HepG2 (cell line): Measurements from ENCODE around the gene CASKIN2. TPM values are rescaled to one million over a fixed set of nuclear protein-coding genes. Genes with fewer than 3 reads are reported as not detected.
A peak's percentile ranks its signal among the peaks of the same experiment; 100 is the strongest.

Source experiments
- ADNP ChIP-seq: sonication (generic); formaldehyde crosslinking; IDR thresholded peaks from 2 replicates; pipeline ENCODE4 v1.4.0; 2020; ENCODE audit warnings: missing genetic modification reagents
- CBX2 ChIP-seq, 2 experiments: fragments of 200-600 bp in 1 of 2; sonication (generic); formaldehyde crosslinking in 1 of 2; IDR thresholded peaks; 2 replicates each; pipeline versions ENCODE4 v1.7.0 to v1.8.1; 2018 to 2022; ENCODE audit warnings: low read depth in 2 of 2, low read length in 1 of 2, mild to moderate bottlenecking in 1 of 2, missing genetic modification reagents in 1 of 2
- HNRNPL ChIP-seq: fragments of 200-400 bp; formaldehyde crosslinking; IDR thresholded peaks from 2 replicates; pipeline ENCODE4 v1.6.1; 2017; ENCODE audit warnings: mild to moderate bottlenecking, low read depth, low read length
- IKZF4 ChIP-seq: sonication (generic); formaldehyde crosslinking; IDR thresholded peaks from 2 replicates; pipeline ENCODE4 v1.5.1; 2020; ENCODE audit warnings: borderline replicate concordance, mild to moderate bottlenecking, low read depth, missing genetic modification reagents; ENCODE audit errors: not compliant biosample characterization
- NR2F6 ChIP-seq, 2 experiments: IDR thresholded peaks; 2 replicates each; pipeline ENCODE4 v1.6.1; 2016; ENCODE audit warnings: antibody characterized with exemption in 1 of 2, mild to moderate bottlenecking in 1 of 2
- PHB2 ChIP-seq: fragments of 450-650 bp; IDR thresholded peaks from 2 replicates; pipeline ENCODE4 v1.6.1; 2018; ENCODE audit not compliant: partially characterized antibody
- RXRB ChIP-seq: IDR thresholded peaks from 2 replicates; pipeline ENCODE4 v1.6.1; 2016; ENCODE audit warnings: borderline replicate concordance, missing genetic modification reagents, missing compliant biosample characterization
- SALL1 ChIP-seq: sonication (generic); formaldehyde crosslinking; IDR thresholded peaks from 2 replicates; pipeline ENCODE4 v1.8.0; 2022; ENCODE audit warnings: mild to moderate bottlenecking, missing genetic modification reagents
- SIX1 ChIP-seq: sonication (generic); formaldehyde crosslinking; IDR thresholded peaks from 2 replicates; pipeline ENCODE4 v1.4.0; 2020; ENCODE audit warnings: missing genetic modification reagents, borderline replicate concordance
- ZBTB38 ChIP-seq: sonication (generic); formaldehyde crosslinking; IDR thresholded peaks from 2 replicates; pipeline ENCODE4 v1.5.1; 2020; ENCODE audit warnings: mild to moderate bottlenecking, missing genetic modification reagents
- ZNF225 ChIP-seq: sonication (generic); formaldehyde crosslinking; IDR thresholded peaks from 2 replicates; pipeline ENCODE4 v1.4.0; 2020; ENCODE audit warnings: mild to moderate bottlenecking, missing genetic modification reagents
- ZNF264 ChIP-seq: sonication (generic); formaldehyde crosslinking; IDR thresholded peaks from 2 replicates; pipeline ENCODE4 v1.4.0; 2020; ENCODE audit warnings: missing genetic modification reagents
- ZNF3 ChIP-seq: IDR thresholded peaks from 2 replicates; pipeline ENCODE4 v1.7.0; 2017; ENCODE audit warnings: inconsistent platforms
- polyA plus RNA-seq, 8 experiments: library from polyadenylated mRNA; depleted of rRNA in 3 of 8; stranded (reverse) in 7 of 8; unstranded in 1 of 8; fragments of >200 nt; fragmentation: Illumina TruSeq in 4 of 8; extraction: Trizol in 4 of 8; gene quantifications; 2 replicates each; pipeline versions ENCODE4 v1.2.1 to v1.2.3, GENCODE V29; 2011 to 2016; ENCODE audit warnings: low read depth in 4 of 8, missing spikeins in 1 of 8, mixed read lengths in 1 of 8; ENCODE audit not compliant: insufficient read depth in 1 of 8
- total RNA-seq, 5 experiments: library from RNA; depleted of rRNA; stranded (reverse); fragments of >200 nt; fragmentation: Illumina TruSeq; extraction: Trizol; gene quantifications; 2 replicates each; pipeline ENCODE4 v1.2.3, GENCODE V29; 2016; ENCODE audit warnings: low read depth in 1 of 5
- TF ChIP-seq, protein P1 (sequence below): sonication (generic); formaldehyde crosslinking; IDR thresholded peaks from 2 replicates; pipeline ENCODE4 v1.4.0; 2020; ENCODE audit warnings: mild to moderate bottlenecking, missing genetic modification reagents
- TF ChIP-seq, protein P2 (sequence below): sonication (generic); formaldehyde crosslinking; IDR thresholded peaks from 2 replicates; pipeline ENCODE4 v1.4.0; 2020; ENCODE audit warnings: mild to moderate bottlenecking, missing genetic modification reagents
- TF ChIP-seq, protein P3 (sequence below): sonication (generic); formaldehyde crosslinking; IDR thresholded peaks from 2 replicates; pipeline ENCODE4 v1.8.1; 2022; ENCODE audit warnings: low read depth, mild to moderate bottlenecking, missing genetic modification reagents
- TF ChIP-seq, protein P4 (sequence below): IDR thresholded peaks from 2 replicates; pipeline ENCODE4 v1.6.1; 2016
- TF ChIP-seq, protein P5 (sequence below): sonication (generic); formaldehyde crosslinking; IDR thresholded peaks from 2 replicates; pipeline ENCODE4 v1.4.0; 2020; ENCODE audit warnings: missing genetic modification reagents, low read depth, mild to moderate bottlenecking, borderline replicate concordance
- TF ChIP-seq, protein P6 (sequence below): IDR thresholded peaks from 2 replicates; pipeline ENCODE4 v1.6.1; 2016; ENCODE audit warnings: mild to moderate bottlenecking, missing biosample characterization, missing genetic modification reagents
- TF ChIP-seq, protein P7 (sequence below): sonication (generic); formaldehyde crosslinking; IDR thresholded peaks from 2 replicates; pipeline ENCODE4 v1.4.0; 2020; ENCODE audit warnings: missing genetic modification reagents, borderline replicate concordance

The CASKIN2 gene
- total and polyA plus RNA-seq, 2 of the 13 experiments (the other 11 are each of a cell fraction or from before 2014, with no cell fraction given), result 5.2 to 7.8 TPM

DNA sequence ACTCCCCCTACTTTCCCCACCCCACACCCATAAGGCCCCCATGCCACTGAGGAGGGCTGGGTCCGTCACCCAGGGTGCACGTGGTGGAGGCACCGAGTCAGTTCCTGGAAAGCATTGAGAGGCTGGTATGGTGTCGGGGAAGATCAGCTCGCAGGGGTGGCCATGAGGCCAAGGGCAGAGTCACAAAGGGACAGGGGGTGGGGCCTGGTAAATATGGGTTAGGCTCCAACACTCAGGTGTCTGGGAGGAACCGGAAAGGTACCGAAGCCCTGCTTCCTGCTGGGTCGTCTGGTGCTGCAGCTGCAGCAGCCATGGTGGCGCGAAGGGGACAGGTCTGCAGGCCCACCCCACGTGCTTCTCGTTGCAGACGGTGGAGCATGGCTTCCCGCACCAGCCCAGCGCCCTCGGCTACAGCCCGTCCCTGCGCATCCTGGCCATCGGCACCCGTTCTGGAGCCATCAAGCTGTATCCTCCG is 40.4 kb upstream of the CASKIN2 start (continued):
- TF ChIP-seq, protein P1, sequence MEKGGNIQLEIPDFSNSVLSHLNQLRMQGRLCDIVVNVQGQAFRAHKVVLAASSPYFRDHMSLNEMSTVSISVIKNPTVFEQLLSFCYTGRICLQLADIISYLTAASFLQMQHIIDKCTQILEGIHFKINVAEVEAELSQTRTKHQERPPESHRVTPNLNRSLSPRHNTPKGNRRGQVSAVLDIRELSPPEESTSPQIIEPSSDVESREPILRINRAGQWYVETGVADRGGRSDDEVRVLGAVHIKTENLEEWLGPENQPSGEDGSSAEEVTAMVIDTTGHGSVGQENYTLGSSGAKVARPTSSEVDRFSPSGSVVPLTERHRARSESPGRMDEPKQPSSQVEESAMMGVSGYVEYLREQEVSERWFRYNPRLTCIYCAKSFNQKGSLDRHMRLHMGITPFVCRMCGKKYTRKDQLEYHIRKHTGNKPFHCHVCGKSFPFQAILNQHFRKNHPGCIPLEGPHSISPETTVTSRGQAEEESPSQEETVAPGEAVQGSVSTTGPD, result no peak
- peak; percentile 48; the same call in 1 of the 2 replicates for TF ChIP-seq SALL1 (CRISPR knock-in tag)
- TF ChIP-seq ZNF264 (CRISPR knock-in tag), result no peak
- TF ChIP-seq IKZF4, result no peak
- TF ChIP-seq RXRB, result peak; percentile 95
- TF ChIP-seq, protein P2, sequence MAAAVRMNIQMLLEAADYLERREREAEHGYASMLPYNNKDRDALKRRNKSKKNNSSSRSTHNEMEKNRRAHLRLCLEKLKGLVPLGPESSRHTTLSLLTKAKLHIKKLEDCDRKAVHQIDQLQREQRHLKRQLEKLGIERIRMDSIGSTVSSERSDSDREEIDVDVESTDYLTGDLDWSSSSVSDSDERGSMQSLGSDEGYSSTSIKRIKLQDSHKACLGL (CRISPR knock-in tag), result peak; percentile 21; the same call in 1 of the 2 replicates
- TF ChIP-seq, protein P3, sequence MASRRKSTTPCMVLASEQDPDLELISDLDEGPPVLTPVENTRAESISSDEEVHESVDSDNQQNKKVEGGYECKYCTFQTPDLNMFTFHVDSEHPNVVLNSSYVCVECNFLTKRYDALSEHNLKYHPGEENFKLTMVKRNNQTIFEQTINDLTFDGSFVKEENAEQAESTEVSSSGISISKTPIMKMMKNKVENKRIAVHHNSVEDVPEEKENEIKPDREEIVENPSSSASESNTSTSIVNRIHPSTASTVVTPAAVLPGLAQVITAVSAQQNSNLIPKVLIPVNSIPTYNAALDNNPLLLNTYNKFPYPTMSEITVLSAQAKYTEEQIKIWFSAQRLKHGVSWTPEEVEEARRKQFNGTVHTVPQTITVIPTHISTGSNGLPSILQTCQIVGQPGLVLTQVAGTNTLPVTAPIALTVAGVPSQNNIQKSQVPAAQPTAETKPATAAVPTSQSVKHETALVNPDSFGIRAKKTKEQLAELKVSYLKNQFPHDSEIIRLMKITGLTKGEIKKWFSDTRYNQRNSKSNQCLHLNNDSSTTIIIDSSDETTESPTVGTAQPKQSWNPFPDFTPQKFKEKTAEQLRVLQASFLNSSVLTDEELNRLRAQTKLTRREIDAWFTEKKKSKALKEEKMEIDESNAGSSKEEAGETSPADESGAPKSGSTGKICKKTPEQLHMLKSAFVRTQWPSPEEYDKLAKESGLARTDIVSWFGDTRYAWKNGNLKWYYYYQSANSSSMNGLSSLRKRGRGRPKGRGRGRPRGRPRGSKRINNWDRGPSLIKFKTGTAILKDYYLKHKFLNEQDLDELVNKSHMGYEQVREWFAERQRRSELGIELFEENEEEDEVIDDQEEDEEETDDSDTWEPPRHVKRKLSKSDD, result no peak
- TF ChIP-seq, protein P4, sequence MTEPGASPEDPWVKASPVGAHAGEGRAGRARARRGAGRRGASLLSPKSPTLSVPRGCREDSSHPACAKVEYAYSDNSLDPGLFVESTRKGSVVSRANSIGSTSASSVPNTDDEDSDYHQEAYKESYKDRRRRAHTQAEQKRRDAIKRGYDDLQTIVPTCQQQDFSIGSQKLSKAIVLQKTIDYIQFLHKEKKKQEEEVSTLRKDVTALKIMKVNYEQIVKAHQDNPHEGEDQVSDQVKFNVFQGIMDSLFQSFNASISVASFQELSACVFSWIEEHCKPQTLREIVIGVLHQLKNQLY, result peak; percentile 43; the same call in 1 of the 2 replicates
- TF ChIP-seq CBX2 (IDR thresholded peaks at IDR 0.05; ENCODE audit: low read depth, low read length), result no peak
- no peak for TF ChIP-seq CBX2 (CRISPR knock-in tag; IDR thresholded peaks at IDR 0.05; ENCODE audit: low read depth)
- no peak; the same call in 1 of the 2 replicates for TF ChIP-seq NR2F6 (IDR thresholded peaks at IDR 0.05)
- peak; percentile 69; the same call in 1 of the 2 replicates for TF ChIP-seq NR2F6 (CRISPR knock-in tag; IDR thresholded peaks at IDR 0.05)
- TF ChIP-seq ZNF225 (CRISPR knock-in tag), result peak; percentile 25; the same call in 1 of the 2 replicates
- TF ChIP-seq, protein P5, sequence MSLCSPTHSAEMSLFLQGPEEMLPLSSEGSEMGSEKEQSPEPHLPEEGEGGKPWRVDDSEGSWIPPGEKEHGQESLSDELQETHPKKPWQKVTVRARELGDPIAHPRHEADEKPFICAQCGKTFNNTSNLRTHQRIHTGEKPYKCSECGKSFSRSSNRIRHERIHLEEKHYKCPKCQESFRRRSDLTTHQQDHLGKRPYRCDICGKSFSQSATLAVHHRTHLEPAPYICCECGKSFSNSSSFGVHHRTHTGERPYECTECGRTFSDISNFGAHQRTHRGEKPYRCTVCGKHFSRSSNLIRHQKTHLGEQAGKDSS (CRISPR knock-in tag), result peak; percentile 52; the same call in 1 of the 2 replicates
- TF ChIP-seq, protein P6, sequence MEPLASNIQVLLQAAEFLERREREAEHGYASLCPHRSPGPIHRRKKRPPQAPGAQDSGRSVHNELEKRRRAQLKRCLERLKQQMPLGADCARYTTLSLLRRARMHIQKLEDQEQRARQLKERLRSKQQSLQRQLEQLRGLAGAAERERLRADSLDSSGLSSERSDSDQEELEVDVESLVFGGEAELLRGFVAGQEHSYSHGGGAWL (CRISPR knock-in tag), result no peak
- TF ChIP-seq HNRNPL, result 0 out of 2 replicates have a peak, but pooled peaks have one; percentile 26
- TF ChIP-seq ZNF3 (CRISPR knock-in tag), result no peak
- TF ChIP-seq, protein P7, sequence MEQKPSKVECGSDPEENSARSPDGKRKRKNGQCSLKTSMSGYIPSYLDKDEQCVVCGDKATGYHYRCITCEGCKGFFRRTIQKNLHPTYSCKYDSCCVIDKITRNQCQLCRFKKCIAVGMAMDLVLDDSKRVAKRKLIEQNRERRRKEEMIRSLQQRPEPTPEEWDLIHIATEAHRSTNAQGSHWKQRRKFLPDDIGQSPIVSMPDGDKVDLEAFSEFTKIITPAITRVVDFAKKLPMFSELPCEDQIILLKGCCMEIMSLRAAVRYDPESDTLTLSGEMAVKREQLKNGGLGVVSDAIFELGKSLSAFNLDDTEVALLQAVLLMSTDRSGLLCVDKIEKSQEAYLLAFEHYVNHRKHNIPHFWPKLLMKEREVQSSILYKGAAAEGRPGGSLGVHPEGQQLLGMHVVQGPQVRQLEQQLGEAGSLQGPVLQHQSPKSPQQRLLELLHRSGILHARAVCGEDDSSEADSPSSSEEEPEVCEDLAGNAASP (CRISPR knock-in tag), result peak; percentile 93; the same call in 1 of the 2 replicates
- peak; percentile 68; the same call in 1 of the 2 replicates for TF ChIP-seq ZBTB38 (CRISPR knock-in tag)
- TF ChIP-seq ADNP (CRISPR knock-in tag), result no peak
- no peak for TF ChIP-seq SIX1 (CRISPR knock-in tag)
- TF ChIP-seq PHB2, result no peak
